HG02943 (cell line): ENCODE data around the gene SLC17A4.
"Not testable (repeated sequence)": the region's sequence is repeated elsewhere in the genome, so short reads cannot be mapped to it uniquely, and the experiment has no call there.

Experiments
- ATAC-seq: cut with Tn5 transposase; IDR thresholded peaks from one replicate; pipeline ENCODE4 v1.9.1; 2021; ENCODE audit warnings: mild to moderate bottlenecking, low read depth, moderate library complexity; ENCODE audit not compliant: unreplicated experiment

Gene SLC17A4

DNA sequence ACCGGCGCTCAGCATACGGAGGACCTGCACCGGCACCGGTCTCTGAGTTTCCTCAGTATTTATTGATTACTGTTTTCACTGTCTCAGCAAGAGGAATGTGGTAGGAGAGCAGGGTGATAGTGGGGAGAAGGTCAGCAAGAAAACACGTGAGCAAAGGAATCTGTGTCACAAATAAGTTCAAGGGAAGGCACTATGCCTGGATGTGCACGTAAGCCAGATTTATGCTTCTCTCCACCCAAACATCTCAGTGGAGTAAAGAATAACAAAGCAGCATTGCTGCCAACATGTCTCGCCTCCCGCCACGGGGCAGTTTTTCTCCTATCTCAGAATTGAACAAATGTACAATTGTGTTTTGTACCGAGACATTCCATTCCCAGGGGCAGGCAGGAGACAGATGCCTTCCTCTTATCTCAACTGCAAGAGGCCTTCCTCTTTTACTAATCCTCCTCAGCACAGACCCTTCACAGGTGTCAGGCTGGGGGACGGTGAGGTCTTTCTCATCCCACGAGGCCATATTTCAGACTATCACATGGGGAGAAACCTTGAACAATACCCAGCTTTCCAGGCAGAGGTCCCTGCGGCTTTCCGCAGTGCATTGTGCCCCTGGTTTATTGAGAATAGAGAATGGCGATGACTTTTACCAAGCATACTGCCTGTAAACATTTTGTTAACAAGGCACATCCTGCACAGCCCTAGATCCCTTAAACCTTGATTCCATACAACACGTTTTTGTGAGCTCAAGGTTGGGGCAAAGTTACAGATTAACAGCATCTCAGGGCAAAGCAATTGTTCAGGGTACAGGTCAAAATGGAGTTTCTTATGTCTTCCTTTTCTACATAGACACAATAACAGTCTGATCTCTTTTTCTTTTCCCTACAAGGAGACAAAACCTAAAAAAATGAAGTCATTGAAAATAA lies 5.7 kb upstream of the SLC17A4 start:
- not testable (repeated sequence) for ATAC-seq

DNA sequence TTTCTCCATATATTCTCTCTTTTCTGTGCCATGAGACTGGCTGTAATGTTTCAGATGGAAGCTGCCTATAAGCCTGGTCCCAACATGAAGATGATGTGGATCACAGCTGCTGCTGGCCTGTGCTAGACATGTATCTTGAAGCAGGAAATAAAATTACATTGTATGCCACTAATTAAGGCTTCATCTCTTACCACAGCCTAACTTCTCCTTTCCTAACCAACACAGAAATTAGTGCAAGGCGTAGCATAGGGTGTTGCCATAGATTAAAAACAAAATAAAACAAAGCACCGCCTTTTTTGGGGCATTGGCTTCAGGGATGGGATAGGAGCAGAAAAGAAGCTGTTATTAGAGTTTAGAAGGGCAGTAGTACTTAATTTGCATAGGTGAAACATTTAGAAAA lies 4.7 kb upstream of the SLC17A4 start:
- no peak for ATAC-seq

DNA sequence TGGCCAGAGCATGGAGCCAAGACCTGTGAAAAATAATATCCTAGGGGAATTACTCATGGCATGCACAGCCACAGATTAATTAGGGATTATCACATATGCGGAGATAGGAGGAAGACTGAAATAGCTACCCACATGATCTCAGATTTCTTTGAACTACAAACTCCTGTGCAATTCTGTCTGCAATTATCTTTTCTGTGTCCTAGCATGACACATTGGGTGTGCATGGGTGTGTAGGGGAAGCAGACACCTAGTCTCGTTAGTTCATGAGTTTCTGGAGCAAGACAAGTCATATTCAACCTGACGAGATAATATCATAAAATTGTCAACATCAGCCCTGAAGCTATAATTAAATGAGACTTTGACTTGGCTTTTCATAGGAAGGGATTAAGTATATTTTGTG lies 3.6 kb upstream of the SLC17A4 start:
- no peak for ATAC-seq

DNA sequence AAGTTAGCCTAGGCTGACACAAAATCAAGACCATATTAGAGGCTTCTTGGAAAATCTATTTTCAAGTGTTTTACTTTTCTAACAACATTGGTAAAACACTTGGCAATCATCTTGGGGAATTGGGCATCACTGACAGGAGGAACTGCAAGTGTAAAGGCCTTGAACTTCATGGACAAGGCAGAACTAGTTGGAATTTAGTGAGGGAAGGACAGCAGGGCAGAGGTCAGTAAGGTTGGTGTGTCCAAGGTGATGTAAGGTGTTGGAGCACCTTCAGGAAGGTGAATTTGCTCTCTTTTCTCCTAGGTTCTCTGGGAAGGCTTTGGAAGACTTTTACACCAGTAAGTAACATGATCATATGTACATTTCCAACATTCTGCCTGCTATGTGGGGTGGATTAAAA lies 1.5 kb upstream of the SLC17A4 start:
- ATAC-seq = no peak

- ATAC-seq = no peak
Measured at GRCh38 chr6:25755483-25755882, 941 bp downstream of the SLC17A4 start.

GRCh38 chr6:25756382-25757363 lies 2.1 kb downstream of the SLC17A4 start:
- no peak for ATAC-seq

DNA sequence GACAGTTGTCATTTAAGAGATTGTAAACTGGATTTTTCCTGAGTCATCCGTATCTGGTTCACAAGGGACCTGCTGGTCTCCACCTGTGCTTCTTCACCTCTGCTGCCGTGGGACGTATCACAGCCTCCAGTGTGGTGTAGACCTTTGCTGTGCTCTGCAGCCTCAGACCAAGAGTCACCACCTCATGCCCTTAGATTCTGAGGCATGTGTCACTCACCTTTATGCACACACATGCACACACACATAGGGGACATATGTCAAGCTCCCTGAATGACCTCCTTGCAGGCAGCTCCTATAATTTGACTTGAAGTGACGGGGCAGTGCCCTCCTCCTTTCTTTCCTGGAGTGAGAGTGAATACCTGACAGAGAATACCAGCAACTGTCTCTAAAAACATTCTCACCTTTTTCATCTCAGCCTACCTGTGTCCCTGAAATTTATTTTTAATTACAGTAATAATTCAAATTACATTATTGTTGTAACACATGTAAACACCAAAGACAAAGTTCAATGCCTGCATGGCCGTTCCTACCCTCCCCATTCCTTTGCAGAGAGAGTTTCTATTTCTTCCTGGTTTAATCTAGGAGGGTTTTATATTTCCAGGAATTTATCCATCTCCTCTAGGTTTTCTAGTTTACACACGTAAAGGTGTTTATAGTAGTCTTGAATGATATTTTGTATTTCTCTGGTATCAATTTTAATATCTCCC lies 3.5 kb downstream of the SLC17A4 start:
- no peak for ATAC-seq

GRCh38 chr6:25764611-25765010 lies 10.1 kb downstream of the SLC17A4 start:
- no peak for ATAC-seq

DNA sequence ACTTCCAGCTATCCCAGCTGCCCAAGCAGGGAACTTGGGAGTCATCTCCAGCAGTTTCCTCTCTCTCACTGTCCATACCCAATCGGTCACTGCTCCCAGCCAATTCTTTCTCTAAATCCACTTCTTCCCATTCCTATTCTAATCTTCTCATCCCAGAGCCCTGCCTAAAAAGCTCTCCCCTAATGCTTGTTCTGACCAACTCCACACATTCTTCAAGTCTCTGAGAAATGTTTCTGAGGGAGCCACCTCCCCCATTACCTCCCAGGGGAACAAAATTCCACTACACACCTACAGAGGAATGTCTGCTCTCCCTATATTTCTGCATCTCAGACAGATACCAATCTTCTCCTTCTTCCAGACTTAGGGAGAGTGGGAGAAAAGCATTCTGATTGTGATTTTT lies 14.0 kb downstream of the SLC17A4 start:
- ATAC-seq = no peak

DNA sequence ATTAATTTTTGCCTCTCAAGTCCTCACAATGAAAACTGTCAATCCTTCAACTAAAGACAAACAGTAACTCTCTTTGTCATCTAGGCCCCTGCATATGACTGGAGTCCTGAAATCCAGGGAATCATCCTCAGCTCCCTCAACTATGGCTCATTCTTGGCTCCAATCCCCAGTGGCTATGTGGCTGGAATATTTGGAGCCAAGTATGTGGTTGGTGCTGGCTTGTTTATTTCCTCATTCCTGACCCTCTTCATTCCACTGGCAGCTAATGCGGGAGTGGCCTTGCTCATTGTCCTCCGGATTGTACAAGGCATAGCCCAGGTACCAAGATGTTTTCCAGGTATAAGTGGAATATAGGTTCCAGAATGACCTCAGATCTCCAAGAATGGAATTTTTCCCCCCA lies 15.4 kb downstream of the SLC17A4 start:
- no peak for ATAC-seq

DNA sequence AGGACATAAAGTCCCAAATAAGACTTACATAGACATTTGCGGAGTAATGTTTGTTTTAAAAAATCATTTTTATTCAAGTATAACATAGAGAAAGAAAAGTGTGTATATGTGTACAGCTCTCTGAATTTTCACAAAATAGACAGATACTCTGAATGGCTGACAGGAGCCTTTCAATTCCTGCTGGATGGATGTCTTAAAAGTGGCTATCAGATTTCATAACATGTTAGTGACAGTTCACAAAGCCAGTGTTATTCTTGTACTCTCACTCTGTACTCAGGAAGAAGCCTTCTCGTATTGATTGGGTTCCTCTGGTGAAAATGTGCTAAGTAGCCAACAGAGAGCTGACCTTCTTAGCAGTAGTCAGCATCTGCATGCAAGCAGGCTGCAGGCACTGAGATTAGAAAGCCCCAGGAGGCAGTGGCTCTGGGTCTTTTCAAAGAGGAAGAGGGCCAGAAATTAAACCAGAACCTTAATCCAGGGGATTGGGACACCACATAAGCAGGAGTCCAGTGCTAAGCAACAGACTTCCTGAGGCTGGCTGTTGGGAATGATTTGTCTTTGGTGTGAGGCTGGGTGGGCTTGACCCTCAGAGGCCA lies 19.7 kb downstream of the SLC17A4 start:
- no peak for ATAC-seq

- ATAC-seq = no peak
Measured at GRCh38 chr6:25777031-25777430, 22.5 kb downstream of the SLC17A4 start.

DNA sequence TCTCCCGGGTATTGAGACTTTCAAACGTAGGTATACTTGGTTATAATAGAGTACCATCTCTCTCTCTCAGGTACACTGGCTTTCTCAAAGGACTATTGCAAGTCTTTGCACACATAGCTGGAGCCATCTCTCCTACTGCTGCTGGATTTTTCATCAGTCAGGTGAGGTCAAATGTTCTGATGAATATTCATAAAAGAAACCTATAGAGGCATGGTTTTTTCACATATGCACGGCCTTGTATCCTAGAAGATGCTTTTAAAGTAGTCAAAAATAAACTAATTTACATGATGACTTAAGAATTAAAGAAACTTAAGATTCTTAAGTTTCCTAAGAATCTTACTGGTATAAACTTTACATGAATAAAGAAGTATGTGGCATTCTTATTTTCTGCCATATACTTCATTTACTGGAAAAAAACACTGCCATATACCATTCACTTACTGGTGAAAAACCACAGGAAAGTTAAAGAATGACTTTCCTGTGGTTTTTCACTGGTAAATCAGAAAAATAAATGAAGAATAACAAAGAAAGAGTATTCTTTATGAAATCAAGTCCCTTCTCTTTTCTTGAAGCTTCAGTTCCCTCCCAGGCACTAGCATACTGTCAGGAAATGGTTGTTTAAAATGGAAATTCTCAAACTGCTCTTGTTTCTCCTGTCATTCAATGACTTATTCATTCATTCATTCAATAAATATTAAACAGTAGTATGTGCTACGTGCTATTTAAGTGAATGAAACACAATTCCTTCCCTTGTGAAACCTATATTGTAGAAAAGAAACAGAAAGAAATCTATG lies 23.5 kb downstream of the SLC17A4 start:
- no peak for ATAC-seq

- ATAC-seq = no peak
Measured at GRCh38 chr6:25781134-25781533, 26.6 kb downstream of the SLC17A4 start.

DNA sequence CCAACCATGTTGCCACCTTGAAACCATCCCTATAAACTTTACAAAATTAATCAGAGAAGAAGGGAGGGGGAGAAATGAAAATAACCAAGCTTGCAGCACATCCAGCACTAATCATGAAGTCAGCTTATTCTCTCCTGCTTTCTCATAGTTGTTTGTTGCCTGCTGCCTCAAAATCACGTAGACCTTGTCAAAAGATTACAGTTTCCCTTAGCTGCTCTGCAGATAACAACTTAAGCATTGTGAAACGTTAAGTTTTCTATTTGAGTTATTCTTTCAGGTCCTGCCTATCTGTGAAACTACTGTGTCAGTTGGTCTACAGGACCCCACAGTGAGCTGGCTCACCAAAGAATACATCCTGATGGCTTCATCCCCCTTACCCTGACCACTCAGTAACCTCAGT lies 32.9 kb downstream of the SLC17A4 start:
- no peak for ATAC-seq

GRCh38 chr6:25788305-25788922 lies 33.9 kb downstream of the SLC17A4 start:
- no peak for ATAC-seq

DNA sequence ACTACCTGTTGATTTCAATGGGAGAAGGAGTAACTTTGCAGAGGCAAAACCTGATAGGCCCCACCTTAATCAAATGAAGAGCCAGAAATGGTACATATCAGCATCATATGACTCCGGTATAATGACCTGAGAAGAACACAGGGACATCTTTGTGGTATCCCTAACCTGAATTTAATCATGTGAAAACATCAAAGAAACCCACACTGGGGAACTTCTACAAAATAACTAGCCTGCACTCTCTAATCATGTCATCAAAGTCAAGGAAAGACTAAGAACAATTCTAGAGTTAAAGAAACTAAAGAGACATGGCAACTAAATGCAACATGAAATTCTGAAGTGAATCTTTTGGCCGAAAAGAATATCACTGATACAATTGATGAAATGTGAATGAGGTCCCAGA lies 34.9 kb downstream of the SLC17A4 start:
- ATAC-seq = no peak

DNA sequence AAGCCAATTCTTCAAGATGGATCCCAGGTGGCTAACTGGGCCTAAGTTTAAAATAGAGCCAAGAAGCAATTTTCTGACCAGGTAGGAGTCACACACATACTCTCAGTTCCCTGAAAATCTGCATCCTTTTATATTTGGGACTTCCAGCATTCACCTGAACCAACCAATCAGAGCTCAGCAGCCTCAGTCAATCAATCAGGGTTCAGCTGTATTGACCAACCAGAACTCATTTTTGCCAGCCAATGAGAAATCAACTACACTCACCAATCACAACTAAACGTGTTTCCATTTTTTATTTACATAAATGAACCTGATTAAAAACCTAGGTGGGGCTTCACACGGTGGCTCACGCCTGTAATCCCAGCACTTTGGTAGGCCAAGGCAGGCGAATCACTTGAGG lies 37.5 kb downstream of the SLC17A4 start:
- no peak for ATAC-seq

DNA sequence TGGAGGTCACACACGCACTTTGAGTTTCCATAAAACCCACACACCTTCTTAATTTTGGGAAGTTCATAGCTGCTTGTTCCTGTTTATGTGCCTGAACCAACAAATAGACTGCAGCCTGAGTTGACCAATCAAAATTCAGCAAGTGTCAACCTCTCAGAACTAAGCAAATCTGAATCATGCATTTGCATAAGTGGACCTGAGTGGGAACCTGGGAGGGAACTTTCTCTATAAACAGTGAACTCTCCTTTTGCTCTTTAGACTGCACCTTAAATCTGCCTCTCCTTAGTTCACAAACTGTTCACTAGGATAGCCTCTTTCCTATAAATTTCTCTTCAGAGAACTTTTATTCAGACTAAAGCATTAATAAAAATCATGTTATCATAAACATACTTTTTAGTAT lies 39.4 kb downstream of the SLC17A4 start:
- ATAC-seq = no peak
